Neural cell (in vitro differentiated cells): ENCODE data around the gene DTX3L. TPM values are rescaled to one million over a fixed set of nuclear protein-coding genes. Genes with fewer than 3 reads are reported as not detected.

Experiments used
- H2AFZ ChIP-seq: fragments of 200-600, 300-800 bp; sonication (generic), shearing (Covaris generic); 2 replicates; pipeline ENCODE4 v1.6.0; 2014; ENCODE audit warnings: low read depth, mild to moderate bottlenecking, antibody characterized with exemption, low read length, moderate library complexity
- H3F3A ChIP-seq: fragments of 200-600 bp; shearing (Covaris generic); 2 replicates; pipeline ENCODE4 v1.6.1; 2016; ENCODE audit warnings: mild to moderate bottlenecking, moderate library complexity, mixed read lengths, antibody characterized with exemption, low read length; ENCODE audit not compliant: insufficient read depth, poor library complexity, severe bottlenecking
- H3K27ac ChIP-seq: fragments of 200-600, 300-800 bp; sonication (generic), shearing (Covaris generic); 2 replicates; pipeline ENCODE4 v1.5.1; 2014; ENCODE audit warnings: mild to moderate bottlenecking, low read length, moderate library complexity
- H3K27me3 ChIP-seq: fragments of 300-800, 200-600 bp; sonication (generic), shearing (Covaris generic); 2 replicates; pipeline ENCODE4 v1.6.0; 2014; ENCODE audit warnings: mild to moderate bottlenecking, low read depth, low read length, moderate library complexity; ENCODE audit not compliant: insufficient read depth
- H3K36me3 ChIP-seq: fragments of 300-800, 200-600 bp; sonication (generic), shearing (Covaris generic); 2 replicates; pipeline ENCODE4 v1.5.1; 2014; ENCODE audit warnings: mild to moderate bottlenecking, antibody characterized with exemption, low read length, moderate library complexity; ENCODE audit not compliant: insufficient read depth
- H3K4me2 ChIP-seq: fragments of 300-800, 200-600 bp; sonication (generic), shearing (Covaris generic); 2 replicates; pipeline ENCODE4 v1.6.0; 2014; ENCODE audit warnings: mild to moderate bottlenecking, low read length
- H3K4me3 ChIP-seq: fragments of 300-800, 200-600 bp; sonication (generic), shearing (Covaris generic); 2 replicates; pipeline ENCODE4 v1.5.1; 2014; ENCODE audit warnings: mild to moderate bottlenecking, low read length, moderate library complexity
- H3K79me2 ChIP-seq: fragments of 200-600 bp; shearing (Covaris generic); replicated peaks from 2 replicates; pipeline ENCODE4 v1.6.0; 2014; ENCODE audit warnings: mild to moderate bottlenecking, low read length, moderate library complexity; ENCODE audit not compliant: insufficient read depth
- H3K9ac ChIP-seq: fragments of 300-800, 200-600 bp; sonication (generic), shearing (Covaris generic); 2 replicates; pipeline ENCODE4 v1.6.1; 2016; ENCODE audit warnings: mild to moderate bottlenecking, low read length, mixed read lengths
- H3K9me2 ChIP-seq: fragments of 200-600 bp; shearing (Covaris generic); 2 replicates; pipeline ENCODE4 v1.6.1; 2016; ENCODE audit warnings: mild to moderate bottlenecking, low read length, mixed read lengths; ENCODE audit not compliant: insufficient read depth
- H3K9me3 ChIP-seq: fragments of 200-600, 300-800 bp; sonication (generic), shearing (Covaris generic); 2 replicates; pipeline ENCODE4 v1.6.1; 2016; ENCODE audit warnings: mild to moderate bottlenecking, mixed run types, low read length, moderate library complexity, mixed read lengths
- H4K20me1 ChIP-seq: fragments of 200-600 bp; shearing (Covaris generic); 2 replicates; pipeline ENCODE4 v1.6.1; 2016; ENCODE audit warnings: mild to moderate bottlenecking, mixed run types; ENCODE audit not compliant: insufficient read depth
- CTCF ChIP-seq: fragments of 450-650 bp; IDR thresholded peaks from 2 replicates; pipeline ENCODE4 v1.5.1; 2014; ENCODE audit warnings: antibody characterized with exemption, mild to moderate bottlenecking, moderate library complexity; ENCODE audit not compliant: poor library complexity, severe bottlenecking
- EP300 ChIP-seq: fragments of 450-650 bp; conservative IDR thresholded peaks from 2 replicates; pipeline ENCODE4 v1.6.1; 2014; ENCODE audit warnings: antibody characterized with exemption, mild to moderate bottlenecking, moderate library complexity; ENCODE audit not compliant: poor library complexity, severe bottlenecking
- EZH2 ChIP-seq: fragments of 200-600, 300-800 bp; shearing (Covaris generic), sonication (generic); IDR thresholded peaks from 2 replicates; pipeline ENCODE4 v1.6.1; 2014; ENCODE audit warnings: antibody characterized with exemption, low read length, borderline replicate concordance, mild to moderate bottlenecking; ENCODE audit not compliant: insufficient read depth, poor library complexity, severe bottlenecking
- MXI1 ChIP-seq: fragments of 450-650 bp; conservative IDR thresholded peaks from 2 replicates; pipeline ENCODE4 v1.6.1; 2014; ENCODE audit warnings: antibody characterized with exemption, mild to moderate bottlenecking; ENCODE audit not compliant: poor library complexity, severe bottlenecking
- POLR2AphosphoS5 ChIP-seq: IDR thresholded peaks from 2 replicates; pipeline ENCODE4 v1.6.1; 2012
- RAD21 ChIP-seq: fragments of 450-650 bp; conservative IDR thresholded peaks from 2 replicates; pipeline ENCODE4 v1.6.1; 2014; ENCODE audit warnings: antibody characterized with exemption, mild to moderate bottlenecking, moderate library complexity
- REST ChIP-seq: IDR thresholded peaks from 2 replicates; pipeline ENCODE4 v1.6.1; 2012; ENCODE audit warnings: borderline replicate concordance
- SMC3 ChIP-seq: fragments of 450-650 bp; conservative IDR thresholded peaks from 2 replicates; pipeline ENCODE4 v1.6.1; 2014; ENCODE audit warnings: antibody characterized with exemption, mild to moderate bottlenecking, moderate library complexity; ENCODE audit not compliant: poor library complexity
- TAF1 ChIP-seq: IDR thresholded peaks from 2 replicates; pipeline ENCODE4 v1.6.1; 2012; ENCODE audit warnings: low read depth
- polyA plus RNA-seq: library from polyadenylated mRNA; depleted of rRNA; stranded (reverse); fragments of >200 nt; gene quantifications from 2 replicates; pipeline ENCODE4 v1.2.3, GENCODE V29; 2014

Gene DTX3L
- polyA plus RNA-seq, 1 donor from 2014 or later = not detected

GRCh38 chr3:122598151-122598550 is 34.0 kb downstream of the DTX3L start:
- H3K9me3 ChIP-seq = no peaks in the 10 kb centered on the region
- H4K20me1 ChIP-seq = no peaks in the 10 kb centered on the region
- no peak overlapping the region for H3K27ac ChIP-seq
- no peaks in the 10 kb centered on the region for H3K27me3 ChIP-seq
- no peaks in the 10 kb centered on the region for H3K9me2 ChIP-seq
- no peak overlapping the region for H2AFZ ChIP-seq
- no peak overlapping the region for H3K9ac ChIP-seq
- H3K36me3 ChIP-seq = no peaks in the 10 kb centered on the region
- no peak for TF ChIP-seq TAF1
- TF ChIP-seq MXI1 = no peak
- TF ChIP-seq CTCF = no peak
- no peak for TF ChIP-seq REST
- no peak for TF ChIP-seq RAD21
- TF ChIP-seq SMC3 = no peak
- no peak for TF ChIP-seq EZH2
- no peak for TF ChIP-seq EP300
- no peak for TF ChIP-seq POLR2AphosphoS5
- no peaks in the 10 kb centered on the region for H3K79me2 ChIP-seq
- no peak overlapping the region for H3K4me2 ChIP-seq
- H3F3A ChIP-seq = no peaks in the 10 kb centered on the region
- H3K4me3 ChIP-seq = no peak overlapping the region

- Histone ChIP-seq H4K20me1 (no peaks in the 10 kb centered on the region), H3K4me2 (no peak overlapping the region), H3K27ac (no peak overlapping the region), H3K27me3 (no peaks in the 10 kb centered on the region), H3K4me3 (no peak overlapping the region), H3K79me2 (no peaks in the 10 kb centered on the region), H3F3A (no peaks in the 10 kb centered on the region), H2AFZ (no peak overlapping the region), H3K9ac (no peak overlapping the region), H3K9me3 (no peaks in the 10 kb centered on the region), H3K9me2 (no peaks in the 10 kb centered on the region), H3K36me3 (no peaks in the 10 kb centered on the region)
- TF ChIP-seq MXI1 (no peak), CTCF (no peak), EZH2 (no peak), REST (no peak), TAF1 (no peak), POLR2AphosphoS5 (no peak), RAD21 (no peak), EP300 (no peak), SMC3 (no peak)
These were observed 34.4 kb downstream of the DTX3L start for GRCh38 chr3:122598556-122598955.
